ENCODE results near the gene OR6J1. TPM values are rescaled to one million over a fixed set of nuclear protein-coding genes. Genes with fewer than 3 reads are reported as not detected.
"Not testable (repeated sequence)": the region's sequence is repeated elsewhere in the genome, so short reads cannot be mapped to it uniquely, and the experiment has no call there.

OR6J1 gene
- total RNA-seq, 1 donor from 2014 or later, result not detected

GRCh38 chr14:22641846-22642245 is 2.3 kb downstream of the OR6J1 start:
- Mint-ChIP-seq H3K27me3 (peaks cover 4% of the 10 kb centered on the region), H3K27ac (no peak overlapping the region), H3K4me1 (ENCODE audit: low read depth) (no peaks in the 10 kb centered on the region), H3K9me3 (ENCODE audit: low read depth) (no peaks in the 10 kb centered on the region), H3K36me3 (ENCODE audit: insufficient read depth) (peaks cover 1% of the 10 kb centered on the region), H3K4me3 (ENCODE audit: low read depth) (no peak overlapping the region)
- DNase-seq (ENCODE audit: low spot score, unreplicated experiment), result no peak
- no peak for TF ChIP-seq CTCF (IDR thresholded peaks at IDR 0.05; ENCODE audit: unreplicated experiment)

DNA sequence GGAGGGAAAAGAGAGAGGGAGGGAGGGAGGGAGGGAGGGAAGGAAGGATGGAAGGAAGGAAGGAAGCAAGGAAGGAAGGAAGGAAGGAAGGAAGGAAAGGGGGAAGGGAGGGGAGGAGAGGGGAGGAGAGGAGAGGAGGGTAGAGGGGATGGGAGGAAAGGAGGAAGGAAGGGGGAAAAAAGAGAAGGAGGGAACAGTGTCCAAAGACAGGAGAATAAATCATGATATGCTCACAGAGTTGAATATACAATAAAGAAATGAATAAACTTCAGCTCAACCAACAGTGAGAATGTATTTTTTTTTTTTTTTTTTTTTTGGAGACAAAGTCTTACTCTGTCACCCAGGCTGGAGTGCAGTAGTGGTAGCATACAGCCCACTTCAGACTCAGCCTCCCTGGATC is 4.0 kb downstream of the OR6J1 start:
- no peaks in the 10 kb centered on the region for H3K27me3 Mint-ChIP-seq
- H3K4me1 Mint-ChIP-seq (ENCODE audit: low read depth), result no peaks in the 10 kb centered on the region
- no peak for TF ChIP-seq CTCF (IDR thresholded peaks at IDR 0.05; ENCODE audit: unreplicated experiment)
- H3K36me3 Mint-ChIP-seq (ENCODE audit: insufficient read depth), result peaks cover 1% of the 10 kb centered on the region
- no peak overlapping the region for H3K4me3 Mint-ChIP-seq (ENCODE audit: low read depth)
- DNase-seq (ENCODE audit: low spot score, unreplicated experiment), result no peak
- H3K27ac Mint-ChIP-seq, result no peak overlapping the region
- peaks cover 3% of the 10 kb centered on the region for H3K9me3 Mint-ChIP-seq (ENCODE audit: low read depth)

GRCh38 chr14:22635980-22636379 is 8.2 kb downstream of the OR6J1 start:
- not testable (repeated sequence) for H3K4me3 Mint-ChIP-seq (ENCODE audit: low read depth); H3K4me1 Mint-ChIP-seq (ENCODE audit: low read depth); DNase-seq (ENCODE audit: low spot score, unreplicated experiment); H3K27me3 Mint-ChIP-seq; H3K36me3 Mint-ChIP-seq (ENCODE audit: insufficient read depth); H3K27ac Mint-ChIP-seq
- H3K9me3 Mint-ChIP-seq (ENCODE audit: low read depth), result peaks cover 10% of the 10 kb centered on the region

- H3K27me3 Mint-ChIP-seq, result no peaks in the 10 kb centered on the region
- peaks cover 20% of the 10 kb centered on the region for H3K9me3 Mint-ChIP-seq (ENCODE audit: low read depth)
- DNase-seq (ENCODE audit: low spot score, unreplicated experiment), result no peak
- H3K27ac Mint-ChIP-seq, result no peak overlapping the region
- H3K36me3 Mint-ChIP-seq (ENCODE audit: insufficient read depth), result peaks cover 1% of the 10 kb centered on the region
- TF ChIP-seq CTCF (IDR thresholded peaks at IDR 0.05; ENCODE audit: unreplicated experiment), result no peak
- H3K4me1 Mint-ChIP-seq (ENCODE audit: low read depth), result no peaks in the 10 kb centered on the region
- H3K4me3 Mint-ChIP-seq (ENCODE audit: low read depth), result no peak overlapping the region
Observed at GRCh38 chr14:22634233-22634900, 9.8 kb downstream of the OR6J1 start.

DNA sequence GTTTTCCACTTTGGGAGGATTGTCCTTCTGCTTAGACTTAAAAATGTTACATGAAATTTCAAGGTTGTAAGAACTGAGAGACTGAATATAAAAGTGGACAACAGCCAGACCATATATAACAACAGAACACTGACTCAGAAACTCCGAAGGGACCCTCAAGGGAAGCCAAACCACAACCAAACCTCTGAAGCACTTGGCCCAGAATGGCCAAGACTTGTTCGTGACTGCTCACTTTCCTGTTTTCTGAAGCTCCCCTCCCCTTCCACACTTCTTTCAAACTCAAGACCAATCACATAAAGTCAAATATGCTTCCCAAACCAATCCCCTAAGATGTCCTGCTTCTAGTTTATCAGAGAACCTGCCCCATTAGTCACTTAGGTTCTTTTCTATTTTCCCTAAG is 13.7 kb downstream of the OR6J1 start:
- H3K27me3 Mint-ChIP-seq, result no peaks in the 10 kb centered on the region
- H3K4me1 Mint-ChIP-seq (ENCODE audit: low read depth), result no peaks in the 10 kb centered on the region
- no peak overlapping the region for H3K27ac Mint-ChIP-seq
- H3K36me3 Mint-ChIP-seq (ENCODE audit: insufficient read depth), result no peaks in the 10 kb centered on the region
- H3K4me3 Mint-ChIP-seq (ENCODE audit: low read depth), result no peak overlapping the region
- H3K9me3 Mint-ChIP-seq (ENCODE audit: low read depth), result peaks cover 18% of the 10 kb centered on the region
- no peak for TF ChIP-seq CTCF (IDR thresholded peaks at IDR 0.05; ENCODE audit: unreplicated experiment)
- no peak for DNase-seq (ENCODE audit: low spot score, unreplicated experiment)

GRCh38 chr14:22630066-22630465 is 14.1 kb downstream of the OR6J1 start:
- Mint-ChIP-seq H3K9me3 (ENCODE audit: low read depth) (peaks cover 16% of the 10 kb centered on the region), H3K36me3 (ENCODE audit: insufficient read depth) (no peaks in the 10 kb centered on the region), H3K27me3 (no peaks in the 10 kb centered on the region), H3K27ac (no peak overlapping the region), H3K4me3 (ENCODE audit: low read depth) (no peak overlapping the region), H3K4me1 (ENCODE audit: low read depth) (no peaks in the 10 kb centered on the region)
- DNase-seq (ENCODE audit: low spot score, unreplicated experiment), result no peak
- no peak for TF ChIP-seq CTCF (IDR thresholded peaks at IDR 0.05; ENCODE audit: unreplicated experiment)

Data from progenitor cell of endocrine pancreas (in vitro differentiated cells).